GM19238 (cell line): Measurements from ENCODE around the gene DIPK1A.
"Not testable (repeated sequence)": the region's sequence is repeated elsewhere in the genome, so short reads cannot be mapped to it uniquely, and the experiment has no call there.

Experiments used
- DNase-seq: peaks from one replicate; pipeline ENCODE4 v3.0.0; 2011; ENCODE audit warnings: low spot score; ENCODE audit not compliant: insufficient read length

The DIPK1A gene

GRCh38 chr1:92980732-92981647 lies 19.7 kb upstream of the DIPK1A start:
- no peak for DNase-seq

- peak; percentile 22 for DNase-seq
Observed at GRCh38 chr1:92975551-92976232, 14.4 kb upstream of the DIPK1A start.

GRCh38 chr1:92974112-92974511 lies 12.8 kb upstream of the DIPK1A start:
- not testable (repeated sequence) for DNase-seq

GRCh38 chr1:92973203-92973897 lies 12.1 kb upstream of the DIPK1A start:
- no peak for DNase-seq

- DNase-seq = no peak
Observed at GRCh38 chr1:92972409-92973129, 11.3 kb upstream of the DIPK1A start.

- not testable (repeated sequence) for DNase-seq
Observed at GRCh38 chr1:92971932-92972331, 10.7 kb upstream of the DIPK1A start.

GRCh38 chr1:92970990-92971689 lies 9.9 kb upstream of the DIPK1A start:
- no peak for DNase-seq

- no peak for DNase-seq
Observed at GRCh38 chr1:92969517-92969916, 8.3 kb upstream of the DIPK1A start.

- no peak for DNase-seq
Observed at GRCh38 chr1:92968138-92969032, 7.1 kb upstream of the DIPK1A start.

GRCh38 chr1:92964998-92965397 lies 3.7 kb upstream of the DIPK1A start:
- DNase-seq = no peak

- no peak for DNase-seq
Observed at GRCh38 chr1:92964316-92964715, 3.1 kb upstream of the DIPK1A start.

- DNase-seq = peak; percentile 63
Observed at GRCh38 chr1:92961896-92962752, 862 bp upstream of the DIPK1A start.

GRCh38 chr1:92960395-92961130 lies 699 bp downstream of the DIPK1A start:
- peak; percentile 39 for DNase-seq

GRCh38 chr1:92958203-92958970 lies 2.9 kb downstream of the DIPK1A start:
- DNase-seq = no peak

GRCh38 chr1:92957030-92957734 lies 4.1 kb downstream of the DIPK1A start:
- DNase-seq = no peak

GRCh38 chr1:92956254-92957029 lies 4.8 kb downstream of the DIPK1A start:
- DNase-seq = no peak
